ENCODE data around the gene PDS5A.

- TF ChIP-seq ARNTL (CRISPR knock-in tag; IDR thresholded peaks at IDR 0.05; ENCODE audit: borderline replicate concordance, low read depth) (no peak), OSR1 (CRISPR knock-in tag; IDR thresholded peaks at IDR 0.05) (no peak), GLIS3 (CRISPR knock-in tag; IDR thresholded peaks at IDR 0.05) (no peak), CSDC2 (CRISPR knock-in tag; IDR thresholded peaks at IDR 0.05) (no peak), RARB (CRISPR knock-in tag; IDR thresholded peaks at IDR 0.05) (no peak), PPARA (CRISPR knock-in tag; IDR thresholded peaks at IDR 0.05; ENCODE audit: borderline replicate concordance) (no peak), ZNF8 (CRISPR knock-in tag; IDR thresholded peaks at IDR 0.05) (no peak), TSHZ2 (CRISPR knock-in tag; IDR thresholded peaks at IDR 0.05) (no peak), SNAI2 (CRISPR knock-in tag; IDR thresholded peaks at IDR 0.05) (no peak), ZNF70 (CRISPR knock-in tag; IDR thresholded peaks at IDR 0.05) (no peak), CREB5 (CRISPR knock-in tag; IDR thresholded peaks at IDR 0.05; ENCODE audit: low read depth) (no peak), ISL1 (CRISPR knock-in tag; IDR thresholded peaks at IDR 0.05) (no peak)
- TF ChIP-seq, protein P1, sequence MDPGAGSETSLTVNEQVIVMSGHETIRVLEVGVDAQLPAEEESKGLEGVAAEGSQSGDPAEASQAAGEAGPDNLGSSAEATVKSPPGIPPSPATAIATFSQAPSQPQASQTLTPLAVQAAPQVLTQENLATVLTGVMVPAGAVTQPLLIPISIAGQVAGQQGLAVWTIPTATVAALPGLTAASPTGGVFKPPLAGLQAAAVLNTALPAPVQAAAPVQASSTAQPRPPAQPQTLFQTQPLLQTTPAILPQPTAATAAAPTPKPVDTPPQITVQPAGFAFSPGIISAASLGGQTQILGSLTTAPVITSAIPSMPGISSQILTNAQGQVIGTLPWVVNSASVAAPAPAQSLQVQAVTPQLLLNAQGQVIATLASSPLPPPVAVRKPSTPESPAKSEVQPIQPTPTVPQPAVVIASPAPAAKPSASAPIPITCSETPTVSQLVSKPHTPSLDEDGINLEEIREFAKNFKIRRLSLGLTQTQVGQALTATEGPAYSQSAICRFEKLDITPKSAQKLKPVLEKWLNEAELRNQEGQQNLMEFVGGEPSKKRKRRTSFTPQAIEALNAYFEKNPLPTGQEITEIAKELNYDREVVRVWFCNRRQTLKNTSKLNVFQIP (CRISPR knock-in tag; IDR thresholded peaks at IDR 0.05; ENCODE audit: borderline replicate concordance, low read depth) = no peak
- TF ChIP-seq, protein P2, sequence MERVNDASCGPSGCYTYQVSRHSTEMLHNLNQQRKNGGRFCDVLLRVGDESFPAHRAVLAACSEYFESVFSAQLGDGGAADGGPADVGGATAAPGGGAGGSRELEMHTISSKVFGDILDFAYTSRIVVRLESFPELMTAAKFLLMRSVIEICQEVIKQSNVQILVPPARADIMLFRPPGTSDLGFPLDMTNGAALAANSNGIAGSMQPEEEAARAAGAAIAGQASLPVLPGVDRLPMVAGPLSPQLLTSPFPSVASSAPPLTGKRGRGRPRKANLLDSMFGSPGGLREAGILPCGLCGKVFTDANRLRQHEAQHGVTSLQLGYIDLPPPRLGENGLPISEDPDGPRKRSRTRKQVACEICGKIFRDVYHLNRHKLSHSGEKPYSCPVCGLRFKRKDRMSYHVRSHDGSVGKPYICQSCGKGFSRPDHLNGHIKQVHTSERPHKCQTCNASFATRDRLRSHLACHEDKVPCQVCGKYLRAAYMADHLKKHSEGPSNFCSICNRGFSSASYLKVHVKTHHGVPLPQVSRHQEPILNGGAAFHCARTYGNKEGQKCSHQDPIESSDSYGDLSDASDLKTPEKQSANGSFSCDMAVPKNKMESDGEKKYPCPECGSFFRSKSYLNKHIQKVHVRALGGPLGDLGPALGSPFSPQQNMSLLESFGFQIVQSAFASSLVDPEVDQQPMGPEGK (CRISPR knock-in tag; IDR thresholded peaks at IDR 0.05; ENCODE audit: borderline replicate concordance) = no peak
Measured at GRCh38 chr4:39881789-39882188, 95.9 kb downstream of the PDS5A start.
